Prostate gland (tissue), 2 donors: Measurements from ENCODE around the gene BLOC1S5.

Experiments
- POLR2A ChIP-seq: fragments of 450-650 bp; IDR thresholded peaks from one replicate; pipeline ENCODE4 v1.6.1; 2016; ENCODE audit warnings: antibody characterized with exemption, mild to moderate bottlenecking
- POLR2AphosphoS5 ChIP-seq: sonication (generic); formaldehyde crosslinking; IDR thresholded peaks from one replicate; pipeline ENCODE4 v1.6.1; 2017; ENCODE audit warnings: antibody characterized with exemption
- TF ChIP-seq, protein P1 (sequence below), 4 experiments: fragments of 200-600 bp in 2 of 4; fragments of 450-650 bp in 2 of 4; sonication (generic) in 2 of 4; IDR thresholded peaks; 1 replicate in 3 of 4; 2 replicates in 1 of 4; pipeline ENCODE4 v1.5.1; 2016 to 2019; ENCODE audit warnings: antibody characterized with exemption in 4 of 4, mild to moderate bottlenecking in 2 of 4, moderate library complexity in 2 of 4

DNA sequence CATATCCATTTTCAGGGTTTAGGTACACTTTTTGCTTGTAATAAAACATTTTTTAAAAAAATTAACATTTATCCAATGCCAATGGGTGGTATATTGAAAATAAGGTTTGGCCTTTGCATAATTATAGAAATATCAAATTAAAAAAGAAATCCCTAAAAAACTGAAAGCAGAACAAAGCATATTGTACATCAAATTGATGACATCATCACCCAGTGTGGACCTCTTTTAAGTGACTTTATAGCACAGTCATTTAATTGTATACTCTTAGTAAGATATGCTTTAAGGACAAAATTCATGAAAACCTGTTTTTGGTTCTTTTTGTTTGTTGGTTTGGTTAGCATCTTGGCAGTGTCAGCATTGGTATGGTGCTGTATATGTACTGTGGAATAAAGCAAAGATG, 39.5 kb upstream of the BLOC1S5 start:
- TF ChIP-seq, protein P1, sequence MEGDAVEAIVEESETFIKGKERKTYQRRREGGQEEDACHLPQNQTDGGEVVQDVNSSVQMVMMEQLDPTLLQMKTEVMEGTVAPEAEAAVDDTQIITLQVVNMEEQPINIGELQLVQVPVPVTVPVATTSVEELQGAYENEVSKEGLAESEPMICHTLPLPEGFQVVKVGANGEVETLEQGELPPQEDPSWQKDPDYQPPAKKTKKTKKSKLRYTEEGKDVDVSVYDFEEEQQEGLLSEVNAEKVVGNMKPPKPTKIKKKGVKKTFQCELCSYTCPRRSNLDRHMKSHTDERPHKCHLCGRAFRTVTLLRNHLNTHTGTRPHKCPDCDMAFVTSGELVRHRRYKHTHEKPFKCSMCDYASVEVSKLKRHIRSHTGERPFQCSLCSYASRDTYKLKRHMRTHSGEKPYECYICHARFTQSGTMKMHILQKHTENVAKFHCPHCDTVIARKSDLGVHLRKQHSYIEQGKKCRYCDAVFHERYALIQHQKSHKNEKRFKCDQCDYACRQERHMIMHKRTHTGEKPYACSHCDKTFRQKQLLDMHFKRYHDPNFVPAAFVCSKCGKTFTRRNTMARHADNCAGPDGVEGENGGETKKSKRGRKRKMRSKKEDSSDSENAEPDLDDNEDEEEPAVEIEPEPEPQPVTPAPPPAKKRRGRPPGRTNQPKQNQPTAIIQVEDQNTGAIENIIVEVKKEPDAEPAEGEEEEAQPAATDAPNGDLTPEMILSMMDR (IDR thresholded peaks at IDR 0.05) = no peak
- TF ChIP-seq POLR2AphosphoS5 (no peak), POLR2A (no peak)
